Jurkat, Clone E6-1 (cell line): ENCODE data around the gene IFNA13.
"Not testable (repeated sequence)": the region's sequence is repeated elsewhere in the genome, so short reads cannot be mapped to it uniquely, and the experiment has no call there.

Source experiments
- DNase-seq: peaks from one replicate; pipeline ENCODE4 v3.0.0-alpha.2; 2011; ENCODE audit warnings: low read depth, low spot score
- H3K4me3 ChIP-seq: 2 replicates; pipeline ENCODE4 v1.5.1; 2011; ENCODE audit warnings: mild to moderate bottlenecking, low read length, control low read depth, moderate library complexity

Gene IFNA13

GRCh38 chr9:21367169-21367568 lies 688 bp downstream of the IFNA13 start:
- not testable (repeated sequence) for H3K4me3 ChIP-seq, DNase-seq

- no peak overlapping the region for H3K4me3 ChIP-seq
- DNase-seq, result no peak
Observed at GRCh38 chr9:21362287-21362686, 5.6 kb downstream of the IFNA13 start.

DNA sequence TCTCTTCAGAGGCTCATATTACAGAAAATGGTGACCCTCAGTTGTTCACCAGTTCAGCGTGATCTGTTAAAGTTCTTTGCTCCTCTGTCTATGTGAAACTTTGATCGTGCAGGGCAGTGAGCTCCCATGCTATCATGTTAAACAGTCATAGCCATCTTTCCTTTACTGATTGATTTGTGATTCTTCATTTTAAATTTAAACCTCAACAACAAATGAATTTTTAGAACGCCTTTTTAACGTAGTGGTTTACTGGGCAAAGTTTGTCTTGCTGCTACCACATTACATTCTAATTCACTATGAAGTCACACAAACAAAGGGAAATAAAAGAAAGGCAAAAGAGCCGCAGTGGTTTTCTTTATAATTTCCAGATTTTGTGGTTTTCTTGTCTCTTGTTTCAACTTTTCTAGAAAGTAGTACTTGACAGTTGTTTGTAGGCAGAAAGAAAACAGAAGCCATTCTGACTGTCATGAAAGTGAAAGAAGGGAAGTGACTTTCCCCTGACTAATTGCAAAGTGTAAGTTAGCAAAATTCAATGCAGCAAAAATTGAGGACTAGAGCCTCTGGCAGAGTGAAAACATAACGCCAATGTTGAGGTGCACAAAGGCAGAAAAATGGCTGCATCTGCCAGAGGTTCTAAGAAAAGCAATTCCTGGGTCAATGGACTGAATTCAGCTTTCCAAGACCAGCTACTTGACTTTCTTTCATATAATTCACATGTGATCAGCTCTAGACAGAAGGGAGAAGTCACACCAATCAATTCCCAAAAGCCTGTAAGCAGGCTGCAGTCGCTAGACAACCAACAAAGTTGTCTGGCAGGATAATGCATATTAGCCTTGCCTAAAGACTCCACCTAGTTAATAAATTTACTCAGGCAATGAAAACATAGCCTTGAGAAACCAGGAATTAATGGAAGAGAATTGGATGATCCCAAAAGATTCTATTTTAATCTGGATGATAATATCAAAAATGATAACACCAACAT lies 10.1 kb downstream of the IFNA13 start:
- no peak overlapping the region for H3K4me3 ChIP-seq
- no peak for DNase-seq

- H3K4me3 ChIP-seq, result no peak within 1 kb of the TSS
- DNase-seq, result no peak
Observed at GRCh38 chr9:21350787-21351186, 17.1 kb downstream of the IFNA13 start, which contains the start of gene IFNA6. Gene IFNA6, minus strand, starts transcription at chr9:21350887. Its CDS starts 0 bp downstream, at chr9:21350887.

DNA sequence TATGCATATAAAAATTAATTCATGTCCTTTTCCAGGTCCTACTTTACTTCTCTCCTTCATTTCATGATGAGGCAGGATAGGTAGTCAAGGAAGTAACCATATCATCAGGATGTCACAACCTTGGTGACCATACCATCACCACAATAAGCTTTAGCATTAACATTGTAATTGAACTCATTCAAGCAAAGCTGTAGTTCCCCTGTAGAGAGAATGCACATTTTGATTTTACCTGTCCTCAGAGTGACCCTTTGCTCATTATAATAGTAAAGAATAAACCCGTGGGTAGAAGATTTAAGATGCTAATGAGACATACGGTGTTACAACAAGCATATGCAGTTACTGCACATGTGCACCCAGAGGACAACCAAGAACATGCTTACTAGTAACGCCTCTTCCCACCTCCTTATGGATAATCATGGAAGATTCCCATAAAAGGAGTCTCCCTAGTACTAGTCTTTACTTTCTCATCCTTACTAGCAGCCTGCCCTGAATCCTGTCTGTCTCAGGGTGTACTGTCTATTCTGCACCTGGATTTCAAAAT lies 19.4 kb downstream of the IFNA13 start:
- DNase-seq, result no peak
- no peak overlapping the region for H3K4me3 ChIP-seq

GRCh38 chr9:21340735-21341134 lies 27.1 kb downstream of the IFNA13 start:
- no peak overlapping the region for H3K4me3 ChIP-seq
- no peak for DNase-seq

DNA sequence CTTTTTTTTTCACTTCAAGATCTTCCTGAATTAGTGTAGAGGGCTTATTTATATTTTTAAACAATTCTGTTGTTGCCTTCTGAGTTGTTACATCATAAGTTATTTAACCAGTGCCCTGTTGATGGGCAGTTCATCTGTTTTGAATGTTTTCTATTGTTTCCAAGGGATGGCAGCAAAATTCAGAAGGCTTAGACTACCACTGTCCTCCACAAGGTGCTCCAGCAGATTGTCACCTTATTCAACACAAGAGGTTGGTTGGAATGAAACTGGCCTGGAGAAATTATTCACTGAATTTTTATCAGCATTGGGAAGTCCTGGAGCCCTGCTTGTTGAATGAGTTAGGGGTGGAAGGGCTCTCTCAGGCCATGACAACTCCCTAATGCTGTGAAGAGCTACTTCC lies 31.4 kb downstream of the IFNA13 start:
- no peak for DNase-seq
- H3K4me3 ChIP-seq, result no peak overlapping the region

DNA sequence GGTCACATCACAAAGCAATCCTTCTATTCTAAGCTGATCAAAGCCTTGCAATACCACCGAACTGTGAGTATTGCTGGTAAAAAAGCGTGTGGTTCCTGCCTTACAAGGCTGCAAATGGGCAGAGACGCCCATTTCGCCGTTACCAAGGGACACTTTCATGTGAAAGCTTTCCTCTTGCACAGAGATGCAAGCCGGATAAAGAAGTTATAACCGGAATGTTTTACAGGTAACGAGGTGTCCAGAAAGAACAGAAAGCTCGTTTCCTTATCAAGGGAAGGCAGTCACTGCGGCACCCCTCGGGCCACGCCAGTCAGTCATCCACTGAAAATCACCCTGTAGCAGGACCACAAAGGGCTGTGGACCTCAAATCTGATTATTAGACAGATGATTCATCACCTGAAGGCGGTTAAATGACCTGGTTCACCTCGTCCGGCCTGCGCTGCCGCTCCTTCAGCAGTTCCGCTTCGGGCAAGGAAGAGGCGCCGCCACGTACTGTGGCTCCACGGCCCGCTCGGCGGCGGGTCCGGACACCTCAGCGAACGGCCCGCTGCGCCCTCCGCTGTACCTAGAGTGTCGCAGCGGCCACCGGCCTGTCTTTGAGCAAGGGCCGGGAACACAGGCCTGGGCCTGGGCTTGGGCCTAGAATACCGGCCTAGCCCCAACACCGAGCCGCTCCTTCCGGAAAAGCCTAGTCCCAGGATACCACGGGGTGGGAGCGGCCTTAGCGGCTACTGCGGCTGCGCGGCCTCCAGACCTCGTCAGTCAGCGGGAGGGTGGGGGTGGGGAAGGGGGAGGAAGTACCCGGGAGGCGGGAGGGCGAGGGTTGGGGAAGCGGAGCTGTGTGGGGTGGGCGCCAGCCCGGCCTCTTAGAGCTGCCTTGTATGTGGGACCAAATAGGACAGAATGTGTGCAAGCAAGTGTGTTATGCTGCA lies 32.9 kb downstream of the IFNA13 start, which contains the start of gene KLHL9:
KLHL9 (minus strand) TSS at position 704 of the 932 bp plus-strand sequence; CDS start at position 159, 545 bp downstream.
- DNase-seq, result no peak
- H3K4me3 ChIP-seq, result no peak within 1 kb of the TSS

GRCh38 chr9:21333226-21333625 lies 34.6 kb downstream of the IFNA13 start:
- no peak for DNase-seq
- no peak overlapping the region for H3K4me3 ChIP-seq

- no peak overlapping the region for H3K4me3 ChIP-seq
- DNase-seq, result no peak
Observed at GRCh38 chr9:21331676-21332402, 36.0 kb downstream of the IFNA13 start.

DNA sequence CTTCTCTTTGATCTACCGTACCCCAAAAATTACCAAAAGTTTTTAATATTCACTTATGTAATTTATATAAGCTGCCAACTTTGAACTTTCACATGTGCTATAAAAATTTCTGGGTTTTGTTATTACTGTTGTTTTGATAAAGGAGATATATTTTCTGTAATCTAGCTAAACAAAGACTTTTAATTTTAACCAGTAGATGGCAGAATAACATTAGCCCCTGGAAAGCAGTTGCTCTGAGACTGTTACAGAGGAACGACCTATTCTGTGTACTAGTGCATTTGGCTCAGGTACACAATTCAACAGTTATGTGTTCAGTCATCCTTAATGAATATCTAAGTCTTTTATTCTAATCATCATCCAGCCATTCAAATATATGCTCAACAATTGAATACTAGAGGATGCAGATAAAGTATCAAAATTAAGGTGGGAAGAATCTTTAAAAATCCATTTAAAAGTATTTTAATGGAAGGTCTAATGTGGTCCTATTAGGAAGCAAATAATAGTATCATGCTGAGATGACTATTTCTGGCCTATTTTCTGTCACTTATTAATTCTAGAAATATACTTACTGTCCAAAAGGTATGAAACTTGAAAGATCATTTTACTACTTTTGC lies 41.2 kb downstream of the IFNA13 start:
- DNase-seq, result no peak
- no peak overlapping the region for H3K4me3 ChIP-seq

GRCh38 chr9:21324047-21324446 lies 43.8 kb downstream of the IFNA13 start:
- no peak for DNase-seq
- no peak overlapping the region for H3K4me3 ChIP-seq

DNA sequence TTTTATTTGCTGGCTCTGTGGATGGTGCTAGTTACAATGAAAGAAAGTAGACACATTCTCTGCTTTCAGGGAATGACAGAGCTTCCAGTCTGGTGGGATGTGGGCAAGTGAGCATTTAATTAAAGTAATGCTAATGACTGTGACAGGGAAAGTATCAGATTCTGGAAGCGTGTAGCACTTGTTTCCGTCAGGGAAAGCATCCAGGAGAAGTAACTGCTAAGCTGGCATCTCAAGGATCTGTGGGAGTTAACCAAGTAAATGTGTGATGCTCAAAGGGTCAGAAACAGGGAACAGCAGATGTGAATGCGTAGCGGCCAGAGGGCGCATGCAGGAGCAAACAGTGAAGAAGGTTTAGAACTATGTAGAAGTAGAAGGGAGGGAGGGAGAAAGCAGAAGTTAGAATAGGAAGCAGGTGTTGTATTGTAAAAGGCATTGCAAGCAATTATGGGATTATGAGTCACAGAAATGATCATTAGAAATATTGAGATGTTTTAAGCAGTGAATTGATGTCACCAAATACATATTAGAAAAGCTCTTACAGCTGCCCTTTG lies 44.9 kb downstream of the IFNA13 start:
- H3K4me3 ChIP-seq, result no peak overlapping the region
- DNase-seq, result no peak

DNA sequence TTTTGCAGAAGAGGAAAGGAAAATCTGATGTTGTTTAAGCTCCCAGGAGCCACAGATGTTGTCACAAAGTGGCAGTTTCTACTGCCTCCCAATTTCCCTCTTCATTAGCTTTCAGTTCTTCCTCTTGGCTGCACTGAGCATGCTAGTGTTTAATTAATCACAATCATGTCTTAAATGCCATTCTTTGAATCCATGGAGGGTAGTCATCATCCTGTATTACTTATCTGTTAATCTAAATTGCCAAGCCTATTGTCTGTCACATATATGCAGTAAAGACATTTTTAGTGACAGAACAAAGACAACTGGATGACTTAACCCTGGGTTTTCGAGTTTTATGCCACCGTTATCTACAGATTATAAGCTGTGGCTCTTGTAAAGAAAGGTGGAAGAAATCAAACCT lies 47.4 kb downstream of the IFNA13 start:
- DNase-seq, result no peak
- no peak overlapping the region for H3K4me3 ChIP-seq

GRCh38 chr9:21317956-21318923 lies 49.6 kb downstream of the IFNA13 start:
- H3K4me3 ChIP-seq, result no peak overlapping the region
- DNase-seq, result no peak
